ENCODE data around the gene ME3.

GRCh38 chr11:86675017-86675416, 2.6 kb upstream of the ME3 start:
- TF ChIP-seq POLR2A (IDR thresholded peaks at IDR 0.05) = no peak
- TF ChIP-seq, protein P1, sequence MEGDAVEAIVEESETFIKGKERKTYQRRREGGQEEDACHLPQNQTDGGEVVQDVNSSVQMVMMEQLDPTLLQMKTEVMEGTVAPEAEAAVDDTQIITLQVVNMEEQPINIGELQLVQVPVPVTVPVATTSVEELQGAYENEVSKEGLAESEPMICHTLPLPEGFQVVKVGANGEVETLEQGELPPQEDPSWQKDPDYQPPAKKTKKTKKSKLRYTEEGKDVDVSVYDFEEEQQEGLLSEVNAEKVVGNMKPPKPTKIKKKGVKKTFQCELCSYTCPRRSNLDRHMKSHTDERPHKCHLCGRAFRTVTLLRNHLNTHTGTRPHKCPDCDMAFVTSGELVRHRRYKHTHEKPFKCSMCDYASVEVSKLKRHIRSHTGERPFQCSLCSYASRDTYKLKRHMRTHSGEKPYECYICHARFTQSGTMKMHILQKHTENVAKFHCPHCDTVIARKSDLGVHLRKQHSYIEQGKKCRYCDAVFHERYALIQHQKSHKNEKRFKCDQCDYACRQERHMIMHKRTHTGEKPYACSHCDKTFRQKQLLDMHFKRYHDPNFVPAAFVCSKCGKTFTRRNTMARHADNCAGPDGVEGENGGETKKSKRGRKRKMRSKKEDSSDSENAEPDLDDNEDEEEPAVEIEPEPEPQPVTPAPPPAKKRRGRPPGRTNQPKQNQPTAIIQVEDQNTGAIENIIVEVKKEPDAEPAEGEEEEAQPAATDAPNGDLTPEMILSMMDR (IDR thresholded peaks at IDR 0.05) = no peak

Measured in Peyer's patch (tissue), 4 donors.